Muscle layer of colon (tissue), 2 donors: ENCODE measurements around the gene PACSIN3.
A peak's percentile ranks its signal among the peaks of the same experiment; 100 is the strongest.

ENCODE experiments used
- H3K27ac ChIP-seq: one replicate; pipeline ENCODE4 v1.7.0; 2013; ENCODE audit warnings: low read depth, mild to moderate bottlenecking, low read length, moderate library complexity
- H3K27me3 ChIP-seq, 2 donors: one replicate each; pipeline ENCODE4 v1.7.0; 2013; ENCODE audit warnings: low read length in 2 of 2, mild to moderate bottlenecking in 2 of 2; ENCODE audit not compliant: insufficient read depth in 2 of 2, control insufficient read depth in 1 of 2
- H3K36me3 ChIP-seq: one replicate; pipeline ENCODE4 v1.7.0; 2013; ENCODE audit warnings: mild to moderate bottlenecking, low read length; ENCODE audit not compliant: insufficient read depth
- H3K4me1 ChIP-seq: one replicate; pipeline ENCODE4 v1.7.0; 2013; ENCODE audit warnings: mild to moderate bottlenecking, low read length; ENCODE audit not compliant: insufficient read depth
- H3K4me3 ChIP-seq, 2 donors: one replicate each; pipeline ENCODE4 v1.7.0; 2013; ENCODE audit warnings: low read length in 2 of 2, low read depth in 1 of 2, mild to moderate bottlenecking in 1 of 2, moderate library complexity in 1 of 2
- H3K9ac ChIP-seq: one replicate; pipeline ENCODE4 v1.7.0; 2013; ENCODE audit warnings: low read length
- H3K9me3 ChIP-seq: one replicate; pipeline ENCODE4 v1.7.0; 2013; ENCODE audit warnings: mild to moderate bottlenecking, low read length
- donor health status: abdominal sarcoma.
- donor health status: Adenocarcinoma of cecum.

PACSIN3 gene

DNA sequence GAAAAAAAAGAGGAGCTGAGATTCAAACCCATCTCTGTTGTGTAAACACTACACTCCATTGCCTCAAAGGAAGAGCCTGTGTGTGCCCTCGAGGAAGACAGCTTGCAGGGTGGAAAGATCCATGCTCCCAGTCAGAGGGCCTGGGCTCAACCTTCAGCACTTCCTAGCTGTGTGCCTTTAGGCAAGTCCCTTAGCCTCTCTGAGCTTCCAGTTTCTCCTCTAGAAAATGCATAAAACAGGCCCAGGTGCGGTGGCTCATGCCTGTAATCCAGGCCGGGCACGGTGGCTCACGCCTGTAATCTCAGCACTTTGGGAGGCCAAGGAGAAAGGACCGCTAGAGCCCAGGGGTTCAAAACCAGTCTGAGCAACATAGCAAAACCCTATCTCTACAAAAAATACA lies 5.0 kb downstream of the PACSIN3 start:
- Histone ChIP-seq H3K27ac (no peak overlapping the region), H3K4me1 (peaks cover 34% of the 10 kb centered on the region), H3K9me3 (no peaks in the 10 kb centered on the region), H3K9ac (no peak overlapping the region), H3K4me3 (no peak overlapping the region), H3K27me3 (no peaks in the 10 kb centered on the region), H3K36me3 (peaks cover 27% of the 10 kb centered on the region)

GRCh38 chr11:47180006-47180787 lies 6.0 kb downstream of the PACSIN3 start:
- no peak overlapping the region for H3K9ac ChIP-seq
- no peaks in the 10 kb centered on the region for H3K9me3 ChIP-seq
- no peak overlapping the region for H3K4me3 ChIP-seq
- peaks cover 30% of the 10 kb centered on the region for H3K36me3 ChIP-seq
- H3K27me3 ChIP-seq: no peaks in the 10 kb centered on the region
- H3K27ac ChIP-seq: no peak overlapping the region
- H3K4me1 ChIP-seq: peaks cover 45% of the 10 kb centered on the region

GRCh38 chr11:47179655-47179991 lies 6.6 kb downstream of the PACSIN3 start:
- H3K9me3 ChIP-seq: no peaks in the 10 kb centered on the region
- H3K27ac ChIP-seq: no peak overlapping the region
- no peak overlapping the region for H3K9ac ChIP-seq
- peaks cover 36% of the 10 kb centered on the region for H3K36me3 ChIP-seq
- no peaks in the 10 kb centered on the region for H3K27me3 ChIP-seq
- H3K4me3 ChIP-seq: no peak overlapping the region
- peaks cover 45% of the 10 kb centered on the region for H3K4me1 ChIP-seq

- no peak overlapping the region for H3K4me3 ChIP-seq
- H3K27me3 ChIP-seq: no peaks in the 10 kb centered on the region
- peaks cover 39% of the 10 kb centered on the region for H3K4me1 ChIP-seq
- H3K9me3 ChIP-seq: no peaks in the 10 kb centered on the region
- no peak overlapping the region for H3K9ac ChIP-seq
- H3K27ac ChIP-seq: no peak overlapping the region
- peaks cover 38% of the 10 kb centered on the region for H3K36me3 ChIP-seq
These were observed 7.2 kb downstream of the PACSIN3 start for GRCh38 chr11:47178737-47179654.

DNA sequence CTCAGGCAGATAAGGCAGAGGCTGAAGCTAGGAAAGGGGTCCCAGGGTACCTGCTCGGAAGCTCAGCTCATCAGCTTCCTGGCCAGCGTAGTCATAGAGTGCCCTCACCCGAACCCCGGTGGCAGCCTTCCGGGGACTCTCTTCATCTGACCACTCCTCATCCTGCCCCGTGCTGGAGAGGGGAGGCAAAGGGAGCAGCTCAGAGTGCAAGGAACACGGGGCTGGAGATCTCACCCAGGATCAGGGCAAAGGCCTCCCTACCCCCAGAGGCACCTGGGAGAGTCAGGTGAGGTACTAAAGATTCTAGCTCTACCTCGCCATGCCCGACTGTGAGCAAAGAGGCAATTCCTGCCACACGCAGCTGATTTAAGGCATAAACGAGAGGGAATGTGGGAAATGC lies 7.9 kb downstream of the PACSIN3 start:
- Histone ChIP-seq H3K36me3 (peaks cover 45% of the 10 kb centered on the region), H3K27ac (no peak overlapping the region), H3K4me3 (no peak overlapping the region), H3K9me3 (no peaks in the 10 kb centered on the region), H3K4me1 (peaks cover 42% of the 10 kb centered on the region), H3K27me3 (no peaks in the 10 kb centered on the region), H3K9ac (peak overlapping the region; percentile 70)

- Histone ChIP-seq H3K27me3 (no peaks in the 10 kb centered on the region), H3K9me3 (no peaks in the 10 kb centered on the region), H3K36me3 (peaks cover 50% of the 10 kb centered on the region), H3K9ac (peak overlapping the region; percentile 70), H3K4me1 (peaks cover 47% of the 10 kb centered on the region), H3K4me3 (peak overlapping the region in 1 of 2 donors; percentile 69), H3K27ac (peak overlapping the region; percentile 97)
These were observed 8.4 kb downstream of the PACSIN3 start for GRCh38 chr11:47177846-47178245.

- Histone ChIP-seq H3K9ac (peak overlapping the region; percentile 70), H3K9me3 (no peaks in the 10 kb centered on the region), H3K4me3 (peak overlapping the region; percentile 51 to 69), H3K27ac (peak overlapping the region; percentile 97), H3K36me3 (peaks cover 55% of the 10 kb centered on the region), H3K27me3 (no peaks in the 10 kb centered on the region), H3K4me1 (peaks cover 48% of the 10 kb centered on the region)
These were observed 8.9 kb downstream of the PACSIN3 start for GRCh38 chr11:47177229-47177845.

DNA sequence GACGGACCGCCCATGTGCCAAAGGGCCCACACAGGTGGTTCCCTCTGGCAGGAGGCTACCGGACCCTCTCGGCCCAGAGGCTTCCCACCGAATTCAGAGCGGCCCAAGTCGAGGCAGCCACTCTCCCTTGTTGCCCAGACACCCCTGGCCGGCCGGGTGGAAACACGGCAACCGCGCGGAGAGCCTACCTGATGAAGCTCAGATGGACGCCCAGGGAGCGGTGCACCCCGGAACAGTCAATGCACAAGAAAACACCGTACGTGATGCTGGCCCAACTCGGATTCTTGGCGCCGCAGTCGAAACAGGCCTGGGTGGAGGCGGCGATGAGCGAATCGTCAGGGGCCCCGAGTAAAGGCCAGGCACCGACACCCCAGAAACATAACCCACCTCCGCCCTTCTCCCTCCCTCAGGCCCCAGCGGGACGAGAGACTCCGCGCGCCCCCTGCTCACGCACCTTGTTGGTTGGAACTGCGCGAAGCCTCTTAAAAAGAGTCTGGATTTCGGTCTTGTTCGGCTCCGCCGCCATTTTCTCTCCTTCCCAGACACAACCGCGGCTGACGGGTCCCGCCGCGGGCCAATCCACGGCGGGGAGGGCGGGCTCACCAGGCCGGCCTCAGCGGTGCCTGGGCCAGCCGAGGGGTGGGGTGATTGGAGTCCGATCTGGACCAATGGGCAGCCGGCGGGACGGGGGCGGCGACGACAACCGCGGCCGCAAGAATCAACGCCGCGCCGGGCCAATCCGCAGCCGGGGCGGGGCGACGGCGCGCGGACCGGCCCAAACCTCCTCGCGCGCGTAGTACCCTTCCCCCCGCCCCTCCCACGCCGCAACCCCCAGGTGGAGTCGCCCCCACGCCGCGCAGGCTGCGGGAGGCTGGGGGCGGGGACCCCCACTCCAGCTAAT lies 9.7 kb downstream of the PACSIN3 start, which contains the start of gene ARFGAP2:
TSS of gene ARFGAP2 (minus strand) at position 552 of the 901 bp plus-strand sequence. CDS start at position 526, 26 bp downstream.
- Histone ChIP-seq H3K27me3 (no peaks in the 10 kb centered on the region), H3K36me3 (peaks cover 63% of the 10 kb centered on the region), H3K4me1 (peaks cover 55% of the 10 kb centered on the region), H3K4me3 (peak within 1 kb of the TSS; percentile 69 to 87), H3K27ac (peak within 1 kb of the TSS; percentile 97), H3K9ac (peak within 1 kb of the TSS; percentile 78), H3K9me3 (no peaks in the 10 kb centered on the region)

- Histone ChIP-seq H3K4me3 (peak overlapping the region; percentile 69 to 87), H3K27me3 (no peaks in the 10 kb centered on the region), H3K9ac (peak overlapping the region; percentile 78), H3K9me3 (no peaks in the 10 kb centered on the region), H3K36me3 (peaks cover 70% of the 10 kb centered on the region), H3K27ac (peak overlapping the region; percentile 97), H3K4me1 (peaks cover 62% of the 10 kb centered on the region)
These were observed 10.4 kb downstream of the PACSIN3 start for GRCh38 chr11:47175746-47176327.

- peaks cover 50% of the 10 kb centered on the region for H3K4me1 ChIP-seq
- no peaks in the 10 kb centered on the region for H3K9me3 ChIP-seq
- peaks cover 69% of the 10 kb centered on the region for H3K36me3 ChIP-seq
- no peak overlapping the region for H3K9ac ChIP-seq
- no peak overlapping the region for H3K4me3 ChIP-seq
- peak overlapping the region; percentile 28 for H3K27ac ChIP-seq
- no peaks in the 10 kb centered on the region for H3K27me3 ChIP-seq
These were observed 13.4 kb downstream of the PACSIN3 start for GRCh38 chr11:47172740-47173336.
